Stimulated activated CD8-positive, alpha-beta memory T cell treated with anti-CD3 and anti-CD28 coated beads, Interleukin-7, amount 100 ng/mL, for 48 hours (primary cell): ENCODE measurements around the gene BARD1.

Experiments used
- DNase-seq, 2 donors: peaks; one replicate each; pipeline ENCODE4 v3.0.0-alpha.2; 2020; ENCODE audit warnings: low read depth in 1 of 2; ENCODE audit errors: extremely low read depth in 1 of 2

BARD1 gene

GRCh38 chr2:214679736-214680135 is 129.7 kb downstream of the BARD1 start:
- DNase-seq, result no peak

GRCh38 chr2:214676421-214677089 is 132.9 kb downstream of the BARD1 start:
- no peak for DNase-seq
